ENCODE measurements around the gene GYS1. TPM values are rescaled to one million over a fixed set of nuclear protein-coding genes. Genes with fewer than 3 reads are reported as not detected.

The GYS1 gene
- total and polyA plus RNA-seq, 2 experiments from 2014 or later: 15.9 to 28.9 TPM

- Mint-ChIP-seq H3K4me1 (no peaks in the 10 kb centered on the region), H3K9me3 (no peaks in the 10 kb centered on the region), H3K4me3 (no peak overlapping the region), H3K27ac (no peak overlapping the region), H3K27me3 (ENCODE audit: insufficient read depth, low read depth, poor library complexity) (peaks cover 13% of the 10 kb centered on the region), H3K36me3 (ENCODE audit: low read depth) (peaks cover 8% of the 10 kb centered on the region; the same call in 2 of the 3 replicates)
- TF ChIP-seq CREB1 (CRISPR knock-in tag; IDR thresholded peaks at IDR 0.05; ENCODE audit: low read depth) (no peak), NANOG (IDR thresholded peaks at IDR 0.05; ENCODE audit: borderline replicate concordance) (no peak), POLR2AphosphoS5 (IDR thresholded peaks at IDR 0.05; ENCODE audit: low read depth) (0 out of 2 replicates have a peak, but pooled peaks have one; percentile 1), ZNF114 (CRISPR knock-in tag; IDR thresholded peaks at IDR 0.05) (no peak), CTCF (conservative IDR thresholded peaks at IDR 0.05; ENCODE audit: low read depth in 2 of 2) (no peak), ZNF331 (CRISPR knock-in tag; IDR thresholded peaks at IDR 0.05; ENCODE audit: low read depth) (no peak)
- Histone ChIP-seq H2AFZ (no peak overlapping the region), H3K36me3 (ENCODE audit: insufficient read depth) (no peaks in the 10 kb centered on the region; the same call in 1 of the 2 replicates), H3K27me3 (ENCODE audit: insufficient read depth) (no peaks in the 10 kb centered on the region), H3K27ac (ENCODE audit: low read depth) (no peak overlapping the region), H3K4me1 (ENCODE audit: insufficient read depth) (no peaks in the 10 kb centered on the region), H3K79me2 (replicated peaks; ENCODE audit: insufficient read depth) (no peaks in the 10 kb centered on the region), H3K4me3 (no peak overlapping the region), H3K4me2 (no peak overlapping the region), H3F3A (replicated peaks; ENCODE audit: low read depth) (no peaks in the 10 kb centered on the region), H3K9me2 (ENCODE audit: insufficient read depth) (no peaks in the 10 kb centered on the region), H4K20me1 (replicated peaks; ENCODE audit: insufficient read depth) (no peaks in the 10 kb centered on the region; the same call in 1 of the 2 replicates)
- DNase-seq (ENCODE audit: low spot score) (no peak), ATAC-seq (no peak)
Observed at GRCh38 chr19:48925240-48925843, 67.8 kb downstream of the GYS1 start.

GRCh38 chr19:48922548-48923490, 70.3 kb downstream of the GYS1 start:
- Histone ChIP-seq H3K4me2 (no peak overlapping the region), H2AFZ (no peak overlapping the region), H3K9me2 (ENCODE audit: insufficient read depth) (no peaks in the 10 kb centered on the region), H3K4me1 (ENCODE audit: insufficient read depth) (no peaks in the 10 kb centered on the region), H3K27me3 (ENCODE audit: insufficient read depth) (no peaks in the 10 kb centered on the region), H4K20me1 (replicated peaks; ENCODE audit: insufficient read depth) (peaks cover 3% of the 10 kb centered on the region), H3K36me3 (ENCODE audit: insufficient read depth) (no peaks in the 10 kb centered on the region; the same call in 1 of the 2 replicates), H3F3A (replicated peaks; ENCODE audit: low read depth) (0 out of 2 replicates have a peak, but pooled peaks cover 8% of the 10 kb centered on the region), H3K27ac (ENCODE audit: low read depth) (no peak overlapping the region), H3K79me2 (replicated peaks; ENCODE audit: insufficient read depth) (no peaks in the 10 kb centered on the region), H3K4me3 (no peak overlapping the region)
- H3K36me3 Mint-ChIP-seq (ENCODE audit: low read depth): peaks cover 13% of the 10 kb centered on the region
- no peak for ATAC-seq
- no peaks in the 10 kb centered on the region for H3K9me3 Mint-ChIP-seq
- peaks cover 10% of the 10 kb centered on the region for H3K27me3 Mint-ChIP-seq (ENCODE audit: insufficient read depth, low read depth, poor library complexity)
- H3K4me1 Mint-ChIP-seq: no peaks in the 10 kb centered on the region
- DNase-seq (ENCODE audit: low spot score): no peak
- no peak overlapping the region; the same call in 2 of the 3 replicates for H3K4me3 Mint-ChIP-seq
- no peak overlapping the region for H3K27ac Mint-ChIP-seq
- TF ChIP-seq NANOG (IDR thresholded peaks at IDR 0.05; ENCODE audit: borderline replicate concordance) (no peak), EZH2phosphoT487 (IDR thresholded peaks at IDR 0.05; ENCODE audit: unreplicated experiment) (no peak), POLR2AphosphoS5 (IDR thresholded peaks at IDR 0.05; ENCODE audit: low read depth) (no peak), ETS1 (IDR thresholded peaks at IDR 0.05) (no peak), STAT1 (IDR thresholded peaks at IDR 0.05; ENCODE audit: unreplicated experiment) (no peak)
